NCI-H1694 treated with DMSO at 0.1 percent for 48 hours (cell line): ENCODE data around the gene DDX31.

Experiments used
- DNase-seq: peaks from one replicate; lab custom pipeline; 2025; lab: John Stamatoyannopoulos, UW

Gene DDX31

GRCh38 chr9:132595319-132595718 lies 74.5 kb downstream of the DDX31 start:
- no peak for DNase-seq

GRCh38 chr9:132594412-132594811 lies 75.4 kb downstream of the DDX31 start:
- no peak for DNase-seq

GRCh38 chr9:132592451-132592850 lies 77.3 kb downstream of the DDX31 start:
- no peak for DNase-seq

- no peak for DNase-seq
Measured at GRCh38 chr9:132591751-132592314, 78.0 kb downstream of the DDX31 start.

GRCh38 chr9:132591244-132591643 lies 78.5 kb downstream of the DDX31 start:
- DNase-seq = no peak

GRCh38 chr9:132590318-132591182 lies 79.2 kb downstream of the DDX31 start:
- DNase-seq = no peak

GRCh38 chr9:132590037-132590317 lies 79.8 kb downstream of the DDX31 start:
- DNase-seq = no peak

- no peak for DNase-seq
Measured at GRCh38 chr9:132589148-132590036, 80.4 kb downstream of the DDX31 start.

GRCh38 chr9:132588501-132589147 lies 81.2 kb downstream of the DDX31 start:
- no peak for DNase-seq

- DNase-seq = no peak
Measured at GRCh38 chr9:132588098-132588497, 81.7 kb downstream of the DDX31 start.

- DNase-seq = no peak
Measured at GRCh38 chr9:132587592-132587955, 82.2 kb downstream of the DDX31 start.

GRCh38 chr9:132586830-132587591 lies 82.8 kb downstream of the DDX31 start:
- no peak for DNase-seq

- DNase-seq = no peak
Measured at GRCh38 chr9:132585954-132586829, 83.6 kb downstream of the DDX31 start.

- no peak for DNase-seq
Measured at GRCh38 chr9:132584601-132585560, 84.9 kb downstream of the DDX31 start.

- no peak for DNase-seq
Measured at GRCh38 chr9:132583584-132584304, 86.0 kb downstream of the DDX31 start.

GRCh38 chr9:132582786-132583583 lies 86.8 kb downstream of the DDX31 start:
- DNase-seq = no peak

GRCh38 chr9:132582276-132582785 lies 87.5 kb downstream of the DDX31 start, which contains the start of gene BARHL1:
BARHL1 (plus strand) TSS chr9:132582606; CDS start chr9:132582798, 192 bp downstream.
- no peak for DNase-seq

- no peak for DNase-seq
Measured at GRCh38 chr9:132579427-132579798, 90.4 kb downstream of the DDX31 start.
